Activated naive CD4-positive, alpha-beta T cell treated with anti-CD3 and anti-CD28 coated beads, Interleukin-2, amount 50 U/mL, for 72 hours (primary cell): Measurements from ENCODE around the gene UNC13A. TPM values are rescaled to one million over a fixed set of nuclear protein-coding genes. Genes with fewer than 3 reads are reported as not detected.
A peak's percentile ranks its signal among the peaks of the same experiment; 100 is the strongest.

Experiments used
- ATAC-seq, 2 donors: fragments of 150-1000 bp; cut with Tn5 transposase; 2 replicates each; pipeline ENCODE4 v1.10.0; 2021; ENCODE audit warnings: mild to moderate bottlenecking in 2 of 2, moderate library complexity in 2 of 2
- DNase-seq, 2 donors: peaks; one replicate each; pipeline ENCODE4 v3.0.0; 2021 to 2022; ENCODE audit warnings: low spot score in 2 of 2
- H3K27ac Mint-ChIP-seq, 2 donors: one replicate each; pipeline ENCODE4 v1.8.0; 2022; ENCODE audit warnings: mild to moderate bottlenecking in 2 of 2, mixed read lengths in 2 of 2
- H3K36me3 Mint-ChIP-seq, 2 donors: one replicate each; pipeline ENCODE4 v1.8.0; 2022; ENCODE audit warnings: mixed read lengths in 2 of 2
- H3K9me3 Mint-ChIP-seq, 2 donors: one replicate each; pipeline ENCODE4 v1.8.0; 2022; ENCODE audit warnings: mixed read lengths in 2 of 2
- total RNA-seq, 2 donors: library from RNA; stranded (reverse); gene quantifications; one replicate each; pipeline ENCODE4 v1.2.3, GENCODE V29; 2022

The UNC13A gene
- total RNA-seq = under 1 TPM; 0.04 to 0.20 TPM

DNA sequence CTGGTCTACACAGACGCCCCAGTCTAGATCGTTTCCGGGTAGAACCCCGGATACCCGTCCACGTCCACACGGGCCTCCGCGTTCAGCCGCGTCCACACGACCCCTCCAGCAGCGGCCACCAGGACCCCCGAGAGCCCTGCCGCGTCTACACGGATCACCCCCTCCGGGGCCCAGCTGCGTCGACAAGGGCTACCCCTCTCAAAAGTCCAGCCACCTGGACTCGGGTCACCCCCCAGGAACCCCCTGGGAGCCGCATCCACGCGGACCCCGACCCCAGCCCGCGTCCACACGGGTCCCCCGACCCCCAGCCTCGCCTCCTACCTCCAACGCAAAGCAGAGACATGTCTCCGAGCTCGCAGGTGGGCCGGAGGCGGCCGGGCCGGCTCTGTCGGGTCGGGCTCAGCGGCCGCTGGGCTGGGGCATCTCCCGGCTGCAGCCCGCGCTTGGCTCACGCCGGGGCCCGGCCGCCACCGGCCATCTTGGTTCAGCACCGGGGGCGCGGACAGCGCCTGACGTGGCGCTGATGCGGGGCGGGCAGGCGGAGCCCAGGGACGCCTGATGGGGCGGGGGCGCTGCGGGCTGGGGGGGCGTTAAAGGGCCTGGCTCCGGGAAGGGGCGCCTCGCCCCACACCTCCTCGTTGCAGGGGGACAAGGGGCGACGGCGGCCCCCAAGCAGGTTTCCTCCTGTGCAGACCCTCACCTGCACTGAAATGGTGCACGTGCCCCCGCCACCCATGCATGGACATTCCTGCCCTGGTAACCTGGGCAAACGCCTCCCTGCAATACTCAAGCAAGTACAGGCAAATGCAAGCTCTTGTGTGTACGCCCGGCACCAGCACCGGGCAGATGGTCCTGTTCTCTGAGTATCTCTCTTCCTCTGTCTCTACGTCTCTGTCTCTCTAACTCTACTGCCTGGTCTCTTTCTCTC, at the start of gene UNC13A:
Gene UNC13A (minus strand): TSS at position 498 of the 928 bp plus-strand sequence. CDS start 155 bp downstream, at position 343.
- peak; percentile 34 to 85 for ATAC-seq
- no peak within 1 kb of the TSS for H3K27ac Mint-ChIP-seq
- H3K36me3 Mint-ChIP-seq = peaks cover 0 to 12% of the 10 kb centered on the region in 2 donors
- H3K9me3 Mint-ChIP-seq = peaks cover 4 to 5% of the 10 kb centered on the region in 2 donors
- peak in 1 of 2 donors; percentile 78 for DNase-seq

DNA sequence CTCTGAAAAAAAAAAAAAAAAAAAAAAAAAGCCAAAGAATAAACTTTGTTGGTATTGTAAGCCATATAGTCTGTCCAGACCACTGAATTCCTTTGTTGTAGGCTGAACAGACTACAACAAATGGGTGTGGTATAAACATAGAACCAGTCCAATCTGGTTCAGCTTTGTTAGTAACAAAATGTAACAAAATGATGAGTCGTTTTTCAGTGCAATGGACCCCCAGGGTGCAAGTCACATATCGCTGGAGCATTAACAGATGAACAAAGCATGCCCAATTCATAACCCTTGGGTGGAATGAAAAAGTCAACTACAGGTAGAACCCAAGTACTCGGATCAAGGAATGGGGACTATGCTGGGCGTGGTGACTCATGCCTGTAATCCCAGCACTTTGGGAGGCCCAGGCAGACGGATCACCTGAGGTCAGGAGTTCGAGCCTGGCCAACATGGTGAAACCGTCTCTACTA, 49.6 kb upstream of the UNC13A start:
- H3K36me3 Mint-ChIP-seq = no peaks in the 10 kb centered on the region
- no peaks in the 10 kb centered on the region for H3K9me3 Mint-ChIP-seq
- ATAC-seq (no peak), DNase-seq (no peak)
- no peak overlapping the region for H3K27ac Mint-ChIP-seq

GRCh38 chr19:17735410-17735809, 47.3 kb upstream of the UNC13A start:
- Mint-ChIP-seq H3K27ac (no peak overlapping the region), H3K36me3 (peaks cover 6 to 12% of the 10 kb centered on the region in 2 donors)

GRCh38 chr19:17734146-17734545, 46.0 kb upstream of the UNC13A start:
- no peak for DNase-seq
- H3K36me3 Mint-ChIP-seq = peaks cover 6 to 16% of the 10 kb centered on the region in 2 donors
- peak overlapping the region in 1 of 2 donors; percentile 6 for H3K27ac Mint-ChIP-seq
- H3K9me3 Mint-ChIP-seq = no peaks in the 10 kb centered on the region
- peak in 1 of 2 donors; percentile 6 for ATAC-seq

More at GRCh38 chr19:17735410-17735809, 47.3 kb upstream of the UNC13A start:
- H3K9me3 Mint-ChIP-seq = no peaks in the 10 kb centered on the region
- no peak for DNase-seq
- no peak for ATAC-seq

DNA sequence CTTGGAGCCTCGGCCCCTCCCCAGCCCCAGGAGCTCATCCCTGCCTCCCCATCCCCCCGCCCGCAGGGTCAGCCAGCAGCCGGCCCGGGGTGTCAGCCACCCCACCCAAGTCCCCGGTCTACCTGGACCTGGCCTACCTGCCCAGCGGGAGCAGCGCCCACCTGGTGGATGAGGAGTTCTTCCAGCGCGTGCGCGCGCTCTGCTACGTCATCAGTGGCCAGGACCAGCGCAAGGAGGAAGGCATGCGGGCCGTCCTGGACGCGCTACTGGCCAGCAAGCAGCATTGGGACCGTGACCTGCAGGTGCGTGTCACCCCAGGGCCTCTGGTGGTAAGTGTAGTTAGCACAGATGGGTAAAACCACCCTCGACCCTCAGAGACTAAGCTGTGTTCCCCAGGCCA, 45.0 kb upstream of the UNC13A start:
- Mint-ChIP-seq H3K27ac (peak overlapping the region in 1 of 2 donors; percentile 6), H3K9me3 (no peaks in the 10 kb centered on the region), H3K36me3 (peaks cover 6 to 16% of the 10 kb centered on the region in 2 donors)
- no peak for ATAC-seq
- no peak for DNase-seq

DNA sequence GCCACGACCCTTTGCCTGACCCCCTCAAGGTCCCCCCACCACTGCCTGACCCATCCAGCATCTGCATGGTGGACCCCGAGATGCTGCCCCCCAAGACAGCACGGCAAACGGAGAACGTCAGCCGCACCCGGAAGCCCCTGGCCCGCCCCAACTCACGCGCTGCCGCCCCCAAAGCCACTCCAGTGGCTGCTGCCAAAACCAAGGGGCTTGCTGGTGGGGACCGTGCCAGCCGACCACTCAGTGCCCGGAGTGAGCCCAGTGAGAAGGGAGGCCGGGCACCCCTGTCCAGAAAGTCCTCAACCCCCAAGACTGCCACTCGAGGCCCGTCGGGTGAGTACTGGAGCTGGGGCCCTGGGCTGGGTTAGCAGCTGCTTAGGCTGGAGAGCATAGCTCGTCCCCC, 39.7 kb upstream of the UNC13A start:
- no peak for ATAC-seq

DNA sequence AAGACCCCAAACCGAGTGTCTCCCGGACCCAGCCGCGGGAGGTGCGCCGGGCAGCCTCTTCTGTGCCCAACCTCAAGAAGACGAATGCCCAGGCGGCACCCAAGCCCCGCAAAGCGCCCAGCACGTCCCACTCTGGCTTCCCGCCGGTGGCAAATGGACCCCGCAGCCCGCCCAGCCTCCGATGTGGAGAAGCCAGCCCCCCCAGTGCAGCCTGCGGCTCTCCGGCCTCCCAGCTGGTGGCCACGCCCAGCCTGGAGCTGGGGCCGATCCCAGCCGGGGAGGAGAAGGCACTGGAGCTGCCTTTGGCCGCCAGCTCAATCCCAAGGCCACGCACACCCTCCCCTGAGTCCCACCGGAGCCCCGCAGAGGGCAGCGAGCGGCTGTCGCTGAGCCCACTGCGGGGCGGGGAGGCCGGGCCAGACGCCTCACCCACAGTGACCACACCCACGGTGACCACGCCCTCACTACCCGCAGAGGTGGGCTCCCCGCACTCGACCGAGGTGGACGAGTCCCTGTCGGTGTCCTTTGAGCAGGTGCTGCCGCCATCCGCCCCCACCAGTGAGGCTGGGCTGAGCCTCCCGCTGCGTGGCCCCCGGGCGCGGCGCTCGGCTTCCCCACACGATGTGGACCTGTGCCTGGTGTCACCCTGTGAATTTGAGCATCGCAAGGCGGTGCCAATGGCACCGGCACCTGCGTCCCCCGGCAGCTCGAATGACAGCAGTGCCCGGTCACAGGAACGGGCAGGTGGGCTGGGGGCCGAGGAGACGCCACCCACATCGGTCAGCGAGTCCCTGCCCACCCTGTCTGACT, 39.0 kb upstream of the UNC13A start:
- no peak overlapping the region for H3K27ac Mint-ChIP-seq
- no peak for DNase-seq
- ATAC-seq = no peak
- no peaks in the 10 kb centered on the region for H3K9me3 Mint-ChIP-seq
- peaks cover 6 to 20% of the 10 kb centered on the region in 2 donors for H3K36me3 Mint-ChIP-seq

More for the DNA sequence above, 39.7 kb upstream of the UNC13A start:
- no peak for DNase-seq
- no peaks in the 10 kb centered on the region for H3K9me3 Mint-ChIP-seq
- peaks cover 6 to 20% of the 10 kb centered on the region in 2 donors for H3K36me3 Mint-ChIP-seq
- H3K27ac Mint-ChIP-seq = no peak overlapping the region

DNA sequence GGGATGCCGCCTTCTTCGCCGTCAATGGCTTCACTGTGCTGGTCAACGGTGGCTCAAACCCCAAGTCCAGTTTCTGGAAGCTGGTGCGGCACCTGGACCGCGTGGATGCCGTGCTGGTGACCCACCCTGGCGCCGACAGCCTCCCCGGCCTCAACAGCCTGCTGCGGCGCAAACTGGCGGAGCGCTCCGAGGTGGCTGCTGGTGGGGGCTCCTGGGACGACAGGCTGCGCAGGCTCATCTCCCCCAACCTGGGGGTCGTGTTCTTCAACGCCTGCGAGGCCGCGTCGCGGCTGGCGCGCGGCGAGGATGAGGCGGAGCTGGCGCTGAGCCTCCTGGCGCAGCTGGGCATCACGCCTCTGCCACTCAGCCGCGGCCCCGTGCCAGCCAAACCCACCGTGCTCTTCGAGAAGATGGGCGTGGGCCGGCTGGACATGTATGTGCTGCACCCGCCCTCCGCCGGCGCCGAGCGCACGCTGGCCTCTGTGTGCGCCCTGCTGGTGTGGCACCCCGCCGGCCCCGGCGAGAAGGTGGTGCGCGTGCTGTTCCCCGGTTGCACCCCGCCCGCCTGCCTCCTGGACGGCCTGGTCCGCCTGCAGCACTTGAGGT, 38.1 kb upstream of the UNC13A start:
- no peak for ATAC-seq
- DNase-seq = no peak
- H3K36me3 Mint-ChIP-seq = peaks cover 3 to 16% of the 10 kb centered on the region in 2 donors
- H3K9me3 Mint-ChIP-seq = no peaks in the 10 kb centered on the region
- no peak overlapping the region for H3K27ac Mint-ChIP-seq

DNA sequence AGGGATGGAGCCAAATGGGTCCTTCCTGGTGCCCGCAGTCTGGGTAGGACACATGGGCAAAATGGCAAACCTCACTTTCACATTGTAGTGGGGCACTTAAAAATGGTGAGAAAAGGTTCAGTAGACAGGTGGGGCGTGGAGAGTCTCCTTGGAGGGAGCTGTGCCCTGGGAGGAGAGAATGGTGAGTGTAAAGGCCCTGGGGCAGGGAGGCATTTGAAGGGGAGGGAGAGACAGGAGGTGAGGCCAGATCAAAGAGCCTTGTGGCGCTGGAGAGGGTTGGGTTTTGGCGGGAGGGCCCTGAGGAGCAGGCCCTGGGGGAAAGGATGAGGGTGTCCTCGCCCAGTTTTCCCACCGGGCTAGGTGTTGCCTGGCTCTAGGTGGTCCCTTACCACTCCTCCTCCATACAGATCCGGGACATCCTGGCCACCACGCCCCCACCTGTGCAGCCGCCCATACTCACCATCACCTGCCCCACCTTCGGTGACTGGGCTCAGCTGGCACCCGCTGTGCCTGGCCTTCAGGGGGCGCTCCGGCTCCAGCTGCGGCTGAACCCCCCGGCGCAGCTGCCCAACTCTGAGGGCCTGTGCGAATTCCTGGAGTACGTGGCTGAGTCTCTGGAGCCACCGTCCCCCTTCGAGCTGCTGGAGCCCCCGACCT, 37.4 kb upstream of the UNC13A start:
- DNase-seq = peak in 1 of 2 donors; percentile 40
- peak in 1 of 2 donors; percentile 46 for ATAC-seq

DNA sequence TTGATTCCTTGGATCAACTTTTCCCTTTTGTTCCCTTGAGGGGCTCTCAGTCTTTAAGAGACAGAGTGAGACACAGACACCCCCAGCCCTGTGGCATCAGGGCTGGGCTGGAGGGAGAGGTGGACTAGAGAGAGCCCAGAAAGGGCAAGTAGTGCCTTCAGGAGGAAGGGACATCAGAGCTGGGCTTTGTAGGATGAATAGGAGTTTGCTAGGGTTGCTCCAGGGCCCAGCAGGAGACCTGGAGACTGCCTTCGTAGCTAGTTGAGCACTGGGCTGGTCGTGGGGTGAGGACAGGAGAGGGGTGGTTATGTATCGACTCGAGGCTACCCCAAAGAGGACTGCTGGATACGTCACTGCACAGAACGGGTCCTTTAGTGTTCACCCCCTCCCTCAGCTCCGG, 36.5 kb upstream of the UNC13A start:
- H3K36me3 Mint-ChIP-seq = peaks cover 5 to 14% of the 10 kb centered on the region in 2 donors
- DNase-seq (no peak), ATAC-seq (no peak)
- H3K27ac Mint-ChIP-seq = no peak overlapping the region
- H3K9me3 Mint-ChIP-seq = no peaks in the 10 kb centered on the region

More for the DNA sequence above, 37.4 kb upstream of the UNC13A start:
- Mint-ChIP-seq H3K36me3 (peaks cover 0 to 11% of the 10 kb centered on the region in 2 donors), H3K27ac (peak overlapping the region in 1 of 2 donors; percentile 81), H3K9me3 (no peaks in the 10 kb centered on the region)

DNA sequence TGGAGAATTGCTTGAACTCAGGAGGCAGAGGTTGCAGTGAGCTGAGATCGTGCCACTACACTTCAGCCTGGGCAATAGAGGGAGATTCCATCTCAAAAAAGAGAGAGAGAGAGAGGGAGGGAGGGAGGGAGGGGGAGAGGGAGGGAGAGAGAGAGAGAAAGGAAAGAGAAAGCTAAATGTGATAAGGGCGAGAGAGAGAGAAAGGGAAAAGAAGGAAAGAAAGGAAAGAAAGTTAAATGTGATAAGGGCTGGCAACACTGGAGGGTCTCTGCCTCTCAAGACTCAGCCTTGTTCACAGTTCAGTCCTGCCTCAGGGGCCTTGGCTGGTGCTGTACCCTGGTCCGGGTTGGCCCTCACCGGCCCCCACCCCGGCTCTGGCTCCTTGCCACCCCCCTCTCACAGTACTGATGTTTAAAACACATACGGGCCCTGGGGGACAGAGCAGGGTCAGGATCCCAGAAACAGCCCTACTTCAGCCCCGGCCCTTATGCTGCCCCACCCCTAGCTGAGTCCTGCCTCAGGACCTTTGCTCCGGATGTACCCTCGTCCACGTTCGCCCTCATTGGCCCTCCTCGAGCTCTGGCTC, 34.6 kb upstream of the UNC13A start:
- DNase-seq = no peak
- Mint-ChIP-seq H3K27ac (peak overlapping the region; percentile 81), H3K9me3 (no peaks in the 10 kb centered on the region), H3K36me3 (peaks cover 5 to 14% of the 10 kb centered on the region in 2 donors)
- no peak for ATAC-seq

- DNase-seq (no peak), ATAC-seq (no peak)
- no peaks in the 10 kb centered on the region for H3K9me3 Mint-ChIP-seq
- H3K27ac Mint-ChIP-seq = peak overlapping the region; percentile 81
- peaks cover 5 to 14% of the 10 kb centered on the region in 2 donors for H3K36me3 Mint-ChIP-seq
These were observed 33.7 kb upstream of the UNC13A start for GRCh38 chr19:17721821-17722220.

- Mint-ChIP-seq H3K27ac (peak overlapping the region; percentile 29 to 81), H3K9me3 (no peaks in the 10 kb centered on the region), H3K36me3 (peaks cover 5 to 14% of the 10 kb centered on the region in 2 donors)
- DNase-seq = no peak
- no peak for ATAC-seq
These were observed 33.0 kb upstream of the UNC13A start for GRCh38 chr19:17721111-17721628.

DNA sequence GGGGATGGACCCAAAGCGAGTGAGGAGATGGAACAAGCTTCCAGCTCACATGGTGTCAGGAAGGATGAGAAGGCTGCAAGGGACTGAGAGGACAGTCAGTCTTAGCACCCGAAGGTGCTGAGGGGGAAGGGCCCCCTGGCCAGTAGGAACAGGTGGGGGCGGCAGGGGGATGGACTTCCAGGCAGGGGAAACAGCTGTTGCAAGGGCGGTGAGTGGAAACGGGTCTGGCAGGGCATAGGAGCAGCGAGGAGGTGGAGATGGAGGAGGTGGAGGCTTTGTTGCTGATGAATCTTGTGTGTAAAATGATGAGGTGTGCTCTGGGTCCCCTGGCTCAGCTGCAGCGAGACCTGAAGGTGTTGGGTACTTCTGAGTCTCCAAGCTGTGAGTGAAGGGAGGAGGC, 32.3 kb upstream of the UNC13A start:
- H3K36me3 Mint-ChIP-seq = peaks cover 5 to 13% of the 10 kb centered on the region in 2 donors
- H3K27ac Mint-ChIP-seq = peak overlapping the region; percentile 81 to 96
- no peaks in the 10 kb centered on the region for H3K9me3 Mint-ChIP-seq
- DNase-seq (no peak), ATAC-seq (no peak)

DNA sequence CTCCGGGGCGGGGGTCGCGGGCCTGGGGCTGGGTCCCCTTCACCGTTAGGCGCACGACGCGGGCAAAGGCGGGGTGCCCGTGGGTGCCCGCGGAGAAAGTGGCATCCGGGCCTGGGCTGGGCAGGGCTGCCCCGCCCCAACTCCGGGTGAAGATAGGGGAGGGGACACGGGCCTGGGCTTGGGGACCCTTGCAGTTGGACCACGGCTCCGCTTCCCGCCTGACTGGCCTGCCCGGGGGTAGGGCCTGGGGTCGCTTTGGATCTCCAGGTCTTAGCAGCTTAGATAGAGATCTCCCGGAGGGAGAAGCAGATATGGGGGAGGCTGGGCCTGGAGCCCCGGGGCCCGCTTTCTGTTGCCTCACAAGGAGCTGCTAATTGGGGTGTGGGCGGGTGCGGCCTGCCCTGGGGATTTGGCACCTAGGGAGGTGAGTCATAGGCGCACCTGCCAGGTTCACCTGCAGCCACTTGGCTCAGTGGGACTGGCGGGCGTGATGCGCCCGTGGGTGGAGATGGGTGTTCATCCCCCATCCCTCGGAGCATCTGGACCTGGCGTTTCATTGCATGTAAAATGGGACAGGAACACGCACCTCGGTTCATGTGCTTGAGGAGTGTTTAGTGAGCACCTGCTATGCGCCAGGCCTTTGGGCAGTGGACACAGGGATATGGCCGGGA, 31.7 kb upstream of the UNC13A start:
- H3K9me3 Mint-ChIP-seq = no peaks in the 10 kb centered on the region
- ATAC-seq = peak; percentile 46 to 50
- peak overlapping the region; percentile 81 to 96 for H3K27ac Mint-ChIP-seq
- peak in 1 of 2 donors; percentile 35 for DNase-seq
- H3K36me3 Mint-ChIP-seq = peaks cover 5 to 9% of the 10 kb centered on the region in 2 donors
